ENCODE data around the gene ELMO1.

- TF ChIP-seq CTCF (IDR thresholded peaks at IDR 0.05) (no peak), POLR2AphosphoS5 (IDR thresholded peaks at IDR 0.05) (no peak), POLR2A (IDR thresholded peaks at IDR 0.05) (no peak)
Measured at GRCh38 chr7:37153376-37153775, 295.3 kb downstream of the ELMO1 start.
